GM21447 (cell line): ENCODE measurements around the gene UBE2H.
"Not testable (repeated sequence)": the region's sequence is repeated elsewhere in the genome, so short reads cannot be mapped to it uniquely, and the experiment has no call there.

ENCODE experiments used
- ATAC-seq: cut with Tn5 transposase; IDR thresholded peaks from one replicate; pipeline ENCODE4 v1.9.1; 2021; ENCODE audit not compliant: unreplicated experiment

UBE2H gene

DNA sequence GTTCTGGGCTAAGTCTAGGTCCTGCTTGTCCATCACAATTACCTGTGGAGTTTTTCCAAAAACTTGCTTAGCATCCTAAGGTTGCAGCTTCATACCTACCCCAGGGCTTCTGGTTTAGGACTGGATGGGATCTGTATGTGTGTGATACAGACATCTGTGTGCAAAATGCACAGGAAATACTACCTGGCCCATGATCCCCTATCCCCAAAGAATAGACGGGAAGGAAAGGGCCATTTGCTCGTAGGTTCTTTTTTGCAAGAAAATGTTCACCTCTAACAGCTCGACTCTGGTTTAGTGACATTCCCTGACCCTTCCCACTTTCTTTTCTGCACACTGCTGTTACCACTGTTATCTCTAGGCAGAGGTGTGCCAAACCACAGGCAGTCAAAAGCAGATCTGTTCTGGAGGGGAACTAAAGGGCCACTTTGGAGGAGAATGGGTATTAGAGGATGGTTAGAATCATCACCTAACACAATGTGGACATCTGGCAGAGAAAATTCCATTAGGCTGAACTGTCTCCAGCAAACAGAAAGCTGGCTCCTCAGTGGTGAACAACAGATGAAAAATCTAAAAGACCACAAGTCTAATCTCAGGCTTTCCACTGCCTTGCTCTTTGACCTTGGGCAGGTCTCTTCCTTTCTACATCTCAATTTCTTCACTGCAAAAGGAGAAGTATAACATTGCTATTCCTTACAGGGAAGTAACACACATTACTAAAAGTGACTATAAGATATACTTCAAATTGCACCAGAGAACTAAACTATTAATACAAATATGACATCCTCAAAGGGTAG lies 107.4 kb downstream of the UBE2H start:
- ATAC-seq = no peak

- no peak for ATAC-seq
These were observed 108.6 kb downstream of the UBE2H start for GRCh38 chr7:129843978-129844840.

GRCh38 chr7:129843365-129843898 lies 109.3 kb downstream of the UBE2H start:
- ATAC-seq = no peak

DNA sequence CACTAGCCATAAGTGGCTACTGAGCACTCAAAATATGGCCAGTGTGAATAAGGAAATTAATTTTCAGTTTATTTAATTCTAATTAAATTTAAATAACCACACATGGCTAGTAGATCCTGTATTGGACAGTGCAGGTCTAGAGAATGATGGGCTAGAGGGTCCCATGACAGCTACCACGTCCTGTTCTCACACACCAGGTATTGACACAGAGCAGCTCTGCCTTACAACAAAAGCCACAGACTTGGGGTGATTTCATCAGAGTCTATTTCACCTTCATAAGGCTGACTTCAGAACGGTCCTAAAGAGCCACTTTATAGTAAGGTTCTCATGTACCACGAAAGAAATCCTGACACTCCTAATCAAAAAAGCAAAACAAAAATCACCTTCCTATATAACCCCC lies 111.3 kb downstream of the UBE2H start:
- ATAC-seq = no peak

DNA sequence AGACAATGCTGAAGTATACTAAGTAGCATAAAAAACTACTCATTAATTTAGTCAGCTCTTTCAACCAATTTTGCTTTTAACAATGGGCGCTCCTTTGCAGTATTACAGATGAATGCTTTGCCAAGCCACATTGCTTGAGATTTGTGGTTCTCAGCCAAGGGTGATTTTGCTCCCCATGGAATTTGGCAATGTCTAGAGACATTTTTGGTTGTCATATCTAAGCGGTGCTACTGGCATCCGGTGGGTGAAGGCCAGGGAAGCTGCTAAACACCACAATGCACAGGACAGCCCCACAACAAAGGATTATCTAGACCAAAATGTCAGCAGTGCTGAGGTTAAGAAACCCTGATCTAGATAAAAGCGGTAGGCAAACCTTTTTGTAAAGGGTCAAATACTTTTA lies 112.0 kb downstream of the UBE2H start:
- ATAC-seq = no peak

- no peak for ATAC-seq
These were observed 115.8 kb downstream of the UBE2H start for GRCh38 chr7:129836983-129837382.

GRCh38 chr7:129835569-129835968 lies 117.2 kb downstream of the UBE2H start:
- ATAC-seq = no peak

GRCh38 chr7:129833353-129833752 lies 119.4 kb downstream of the UBE2H start:
- ATAC-seq = not testable (repeated sequence)

DNA sequence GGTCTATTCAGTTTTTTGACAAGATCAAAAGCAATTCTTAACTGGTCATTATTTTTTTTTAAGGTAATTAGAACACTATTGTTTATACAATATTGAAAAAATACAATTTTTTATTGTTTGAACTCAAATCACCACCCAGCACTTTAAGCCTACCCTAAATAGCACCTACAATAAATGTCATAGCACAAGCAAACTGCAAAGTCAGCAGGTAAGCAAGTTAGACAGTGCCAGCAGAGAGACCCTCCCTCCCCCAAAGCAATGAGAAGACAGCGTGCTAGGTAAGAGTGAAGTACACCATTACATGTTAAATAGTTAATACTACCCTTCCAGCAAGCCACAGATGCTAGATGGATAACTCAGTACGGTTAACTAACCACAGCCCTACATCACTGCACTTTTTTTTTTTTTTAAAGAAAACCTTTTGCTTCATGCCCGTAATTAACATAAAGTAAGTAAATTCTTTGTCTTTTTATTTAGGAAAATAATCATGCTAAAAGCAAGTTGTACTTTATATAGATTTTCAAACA lies 120.0 kb downstream of the UBE2H start:
- no peak for ATAC-seq

DNA sequence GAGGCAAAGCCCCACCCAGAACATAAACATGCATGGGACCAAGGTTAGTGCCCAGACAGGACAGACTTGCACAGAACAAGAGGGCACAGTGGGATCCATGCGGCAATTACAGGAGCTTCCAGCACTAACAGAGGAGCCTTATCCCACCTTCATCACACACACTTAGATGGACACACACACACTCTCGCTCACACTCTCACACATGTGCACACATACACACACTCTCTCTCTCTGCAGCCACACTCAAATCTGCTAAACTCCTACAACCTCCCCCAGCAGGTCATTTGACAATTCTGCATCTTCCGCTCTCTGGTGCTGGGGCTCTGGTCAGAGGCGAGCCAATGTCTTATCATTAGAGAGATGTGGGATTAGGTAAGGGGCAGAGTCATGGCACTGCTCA lies 120.5 kb downstream of the UBE2H start:
- no peak for ATAC-seq

GRCh38 chr7:129831424-129832058 lies 121.2 kb downstream of the UBE2H start:
- no peak for ATAC-seq

- no peak for ATAC-seq
These were observed 121.8 kb downstream of the UBE2H start for GRCh38 chr7:129830949-129831348.

- ATAC-seq = no peak
These were observed 122.8 kb downstream of the UBE2H start for GRCh38 chr7:129829737-129830631.

DNA sequence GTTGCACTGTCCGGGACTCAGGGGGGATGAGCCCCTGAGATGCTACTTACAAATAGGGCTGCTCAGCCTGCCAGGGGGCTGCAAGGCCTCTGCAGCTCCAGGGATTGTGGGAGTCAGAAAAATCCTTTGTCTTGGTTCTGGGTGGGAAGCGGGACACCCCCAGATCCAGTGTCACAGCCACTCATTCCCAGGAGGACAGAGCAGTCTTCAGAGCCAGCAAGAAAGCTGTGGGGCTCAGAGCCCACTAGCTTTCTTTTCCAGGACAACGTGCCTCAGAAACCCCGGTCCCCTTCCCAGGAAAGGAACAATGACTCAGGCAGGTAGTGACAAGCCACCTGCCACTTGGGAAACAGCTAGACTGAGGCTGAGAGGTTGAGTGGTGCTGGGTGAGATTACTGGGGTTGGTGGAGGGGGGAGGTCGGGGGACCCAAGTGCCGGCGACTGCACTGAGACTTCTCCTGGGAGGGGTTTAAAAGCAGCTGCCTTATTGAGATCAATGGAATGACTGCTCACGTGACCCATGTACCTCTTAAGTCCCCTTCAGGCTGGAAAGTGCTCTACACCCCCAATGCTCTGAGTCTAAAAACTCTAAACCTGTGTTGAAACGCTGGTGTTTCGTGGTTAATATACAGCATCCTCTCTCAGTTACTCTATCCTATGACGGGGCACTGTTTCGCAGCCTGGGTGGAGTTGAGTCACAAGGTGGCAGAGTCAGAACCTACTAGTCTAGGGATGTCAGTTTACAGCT lies 123.6 kb downstream of the UBE2H start:
- ATAC-seq = no peak

DNA sequence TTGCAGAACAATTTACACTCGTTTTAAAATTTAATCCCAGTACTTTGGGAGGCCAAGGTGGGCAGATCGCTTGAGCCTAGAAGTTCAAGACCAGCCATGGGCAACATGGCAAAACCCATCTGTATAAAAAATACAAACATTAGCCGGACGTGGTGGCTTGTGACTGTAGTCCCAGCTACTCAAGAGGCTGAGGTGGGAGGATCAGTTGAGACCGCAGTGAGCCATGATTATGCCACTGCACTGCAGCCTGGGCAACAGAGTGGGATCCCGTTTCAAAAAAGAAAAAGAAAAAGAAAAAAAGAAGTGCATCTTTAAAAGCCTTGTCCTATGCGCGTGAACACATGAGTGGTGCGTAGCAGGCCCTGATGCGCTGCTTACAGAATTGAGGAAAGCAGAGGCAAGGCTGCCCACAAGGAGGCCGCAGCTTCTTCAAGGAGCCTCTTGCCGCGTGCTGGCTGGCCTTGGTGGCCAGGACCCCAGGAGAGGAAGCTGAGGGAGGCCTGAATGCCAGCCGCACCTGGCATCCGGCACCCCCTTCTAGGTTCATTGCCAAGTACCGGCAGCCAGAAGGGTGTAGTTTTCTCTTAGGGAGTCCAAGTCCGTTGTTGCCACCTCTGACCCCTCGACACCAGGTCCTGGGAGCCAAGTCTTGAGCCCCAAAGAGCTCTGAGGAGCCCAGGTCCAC lies 124.5 kb downstream of the UBE2H start:
- ATAC-seq = no peak

GRCh38 chr7:129827467-129827990 lies 125.2 kb downstream of the UBE2H start:
- no peak for ATAC-seq

DNA sequence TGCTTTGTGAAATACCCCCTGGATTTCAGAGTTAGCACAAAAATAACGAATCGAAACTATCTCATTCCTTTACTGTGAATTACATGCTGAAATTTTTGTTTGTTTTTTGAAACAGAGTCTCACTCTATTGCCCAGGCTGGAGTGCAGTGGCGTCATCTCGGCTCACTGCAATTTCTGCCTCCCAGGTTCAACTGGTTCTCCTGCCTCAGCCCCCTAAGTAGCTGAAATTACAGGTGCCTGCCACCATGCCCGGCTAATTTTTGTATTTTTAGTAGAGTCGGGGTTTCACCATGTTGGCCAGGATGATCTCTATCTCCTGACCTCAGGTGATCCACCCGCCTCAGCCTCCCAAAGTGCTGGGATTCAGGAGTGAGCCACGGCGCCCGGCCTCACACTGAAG lies 125.9 kb downstream of the UBE2H start:
- ATAC-seq = not testable (repeated sequence)

- ATAC-seq = peak; percentile 55
These were observed 127.4 kb downstream of the UBE2H start for GRCh38 chr7:129825209-129825970.
